Activated CD4-positive, alpha-beta T cell treated with anti-CD3 and anti-CD28 coated beads, Interleukin-2, amount 50 U/mL, for 48 hours (primary cell): ENCODE data around the gene OSBPL10.

Source experiments
- DNase-seq, 2 experiments: peaks; one replicate each; pipeline ENCODE4 v3.0.0-alpha.2; 2020

Gene OSBPL10

GRCh38 chr3:31639828-31640227 is 341.2 kb downstream of the OSBPL10 start:
- DNase-seq = no peak

GRCh38 chr3:31636694-31637442 is 344.2 kb downstream of the OSBPL10 start:
- DNase-seq = no peak

DNA sequence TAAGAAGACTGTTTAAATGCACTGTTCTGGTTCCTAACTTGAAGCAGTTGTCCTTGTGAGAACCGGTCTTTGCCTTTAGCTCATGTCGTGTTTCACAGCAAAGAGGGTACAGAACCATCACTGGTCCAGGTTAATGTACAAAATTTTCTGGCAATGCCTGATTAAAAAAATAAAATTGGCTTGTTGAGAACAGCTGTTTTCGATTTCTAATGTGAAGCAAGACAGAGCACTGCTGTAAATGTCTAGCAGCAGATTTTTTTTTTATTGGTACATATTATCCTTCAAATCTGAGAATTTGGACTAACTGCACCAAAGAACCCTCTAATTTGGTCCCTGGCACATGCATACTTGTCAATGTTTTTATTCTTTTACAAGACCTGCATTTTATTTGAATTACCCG is 345.0 kb downstream of the OSBPL10 start:
- no peak for DNase-seq

GRCh38 chr3:31635545-31635944 is 345.5 kb downstream of the OSBPL10 start:
- DNase-seq = no peak

DNA sequence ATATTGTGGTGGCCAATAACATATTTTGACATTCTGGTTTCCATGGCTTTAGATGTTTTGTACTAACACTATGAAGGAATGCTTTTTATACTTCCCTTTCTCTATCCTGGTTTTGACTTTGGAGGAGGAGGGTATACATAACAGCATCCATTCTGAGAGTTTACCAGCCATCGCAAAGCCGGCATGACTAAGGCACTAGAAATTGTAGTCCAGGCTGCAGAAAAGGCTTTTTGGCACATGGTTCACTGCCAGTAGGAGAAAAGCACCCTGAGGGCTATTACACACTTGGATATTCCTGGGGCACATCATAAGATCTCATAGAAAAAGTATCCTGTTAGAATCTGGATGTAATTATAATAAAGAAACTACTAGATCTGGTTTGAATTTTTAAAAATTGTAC is 346.6 kb downstream of the OSBPL10 start:
- DNase-seq = no peak

DNA sequence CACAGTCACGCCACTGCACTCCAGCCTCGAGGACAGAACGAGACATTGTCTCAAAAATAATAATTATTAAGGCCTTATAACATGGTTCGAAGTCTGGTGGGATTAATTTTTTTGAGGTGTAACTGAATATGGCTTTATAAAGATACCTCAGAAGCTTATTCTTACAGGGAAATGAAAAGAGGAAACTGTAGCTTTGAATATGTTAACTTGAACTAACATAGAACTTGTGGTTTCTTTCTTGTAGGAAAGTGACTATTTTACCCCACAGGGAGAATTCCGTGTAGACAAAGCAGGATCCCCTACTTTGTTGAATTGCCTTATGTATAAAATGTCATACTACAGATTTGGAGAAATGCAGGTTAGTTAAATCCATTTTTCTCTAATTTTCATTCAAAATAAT is 352.0 kb downstream of the OSBPL10 start:
- DNase-seq = no peak

DNA sequence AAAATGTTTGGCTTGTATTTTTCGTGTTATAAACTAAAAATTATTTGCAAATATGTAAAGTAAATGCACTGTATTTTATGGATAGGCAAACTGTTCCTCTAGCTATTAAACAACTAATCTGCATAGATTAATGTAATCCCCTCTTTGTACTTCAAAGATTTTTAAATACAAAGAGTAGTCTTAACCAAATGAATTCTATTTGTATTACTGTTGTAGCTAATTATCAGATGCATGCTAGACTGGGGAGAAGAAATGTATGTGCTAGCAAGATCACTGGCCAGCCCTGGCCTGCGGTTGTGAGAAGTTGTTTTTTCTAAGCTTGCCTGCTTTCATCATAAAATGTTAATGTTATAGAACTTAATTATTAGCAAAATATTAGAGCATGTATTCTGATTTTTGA is 355.7 kb downstream of the OSBPL10 start:
- DNase-seq = no peak

GRCh38 chr3:31624083-31624709 is 356.9 kb downstream of the OSBPL10 start:
- DNase-seq = no peak

- DNase-seq = no peak
These were observed 358.3 kb downstream of the OSBPL10 start for GRCh38 chr3:31622636-31623288.

DNA sequence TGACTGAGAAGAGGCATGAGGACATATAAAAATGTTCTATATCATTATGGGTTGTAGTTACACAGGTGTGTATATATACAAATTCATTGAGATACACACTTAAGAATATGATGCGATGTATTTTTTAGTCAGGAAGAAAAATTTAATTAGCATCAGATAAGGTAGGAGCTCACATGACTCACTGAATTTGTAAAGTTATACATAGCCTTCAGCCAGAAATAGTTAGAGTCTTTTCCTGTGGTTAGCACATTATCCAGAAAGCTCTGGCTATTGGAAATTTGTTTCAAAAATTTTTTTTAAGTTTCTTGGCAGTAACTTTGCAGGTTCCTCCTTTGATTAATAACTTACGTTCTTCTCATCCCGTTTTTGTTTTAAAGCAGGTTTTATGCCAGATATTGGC is 359.7 kb downstream of the OSBPL10 start:
- no peak for DNase-seq

- DNase-seq = no peak
These were observed 360.4 kb downstream of the OSBPL10 start for GRCh38 chr3:31620656-31621055.

DNA sequence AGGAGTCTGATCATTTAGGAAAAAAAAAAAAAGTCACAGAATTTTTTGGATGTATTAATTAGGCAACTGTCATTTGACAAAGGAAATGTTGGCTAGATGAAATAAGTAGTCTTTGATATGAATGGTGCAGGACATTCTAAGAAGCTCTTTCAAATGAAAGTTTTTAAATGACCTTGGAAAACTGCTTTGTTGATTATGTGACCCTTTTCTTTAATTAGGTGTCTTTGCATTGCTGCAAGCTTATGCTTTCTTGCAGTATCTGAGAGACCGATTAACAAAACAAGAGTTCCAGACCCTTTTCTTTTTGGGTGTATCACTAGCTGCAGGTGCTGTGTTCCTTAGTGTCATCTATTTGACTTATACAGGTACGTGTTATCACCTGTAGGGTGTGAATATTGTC is 364.4 kb downstream of the OSBPL10 start:
- DNase-seq = no peak

DNA sequence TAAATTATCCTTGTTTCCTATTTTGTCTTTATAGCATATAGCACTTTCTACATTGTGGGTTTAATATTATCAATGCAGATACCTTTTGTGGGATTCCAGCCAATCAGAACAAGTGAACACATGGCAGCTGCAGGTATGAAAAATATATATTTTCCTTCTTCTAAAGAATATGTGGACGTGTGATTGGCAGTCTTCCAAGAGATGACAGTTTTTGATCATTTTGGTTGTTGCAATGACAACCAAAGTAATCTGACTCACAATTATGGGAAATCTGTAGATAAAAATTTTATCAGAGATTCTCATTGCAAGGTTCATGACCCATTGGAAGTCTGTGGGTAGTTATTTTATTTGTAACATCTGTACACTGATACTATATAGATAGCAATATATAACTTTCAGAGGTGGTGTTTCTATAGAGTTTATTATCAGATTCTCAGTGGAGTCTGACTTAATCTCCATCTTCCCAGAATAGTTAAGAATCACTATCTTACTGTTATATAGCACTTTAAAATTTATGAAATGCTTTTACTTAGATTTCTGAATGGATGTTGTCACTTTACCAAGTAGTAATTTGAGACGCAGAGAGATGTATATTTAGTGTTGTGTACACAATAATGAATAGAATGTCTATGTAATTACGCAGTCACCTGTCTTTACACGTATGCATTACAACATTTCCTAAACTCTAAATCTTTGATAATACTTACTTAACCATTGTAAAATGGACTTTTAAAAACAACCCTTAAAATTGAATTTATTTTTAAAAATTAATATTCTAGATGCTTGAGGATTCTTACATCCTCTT is 365.8 kb downstream of the OSBPL10 start:
- DNase-seq = no peak

DNA sequence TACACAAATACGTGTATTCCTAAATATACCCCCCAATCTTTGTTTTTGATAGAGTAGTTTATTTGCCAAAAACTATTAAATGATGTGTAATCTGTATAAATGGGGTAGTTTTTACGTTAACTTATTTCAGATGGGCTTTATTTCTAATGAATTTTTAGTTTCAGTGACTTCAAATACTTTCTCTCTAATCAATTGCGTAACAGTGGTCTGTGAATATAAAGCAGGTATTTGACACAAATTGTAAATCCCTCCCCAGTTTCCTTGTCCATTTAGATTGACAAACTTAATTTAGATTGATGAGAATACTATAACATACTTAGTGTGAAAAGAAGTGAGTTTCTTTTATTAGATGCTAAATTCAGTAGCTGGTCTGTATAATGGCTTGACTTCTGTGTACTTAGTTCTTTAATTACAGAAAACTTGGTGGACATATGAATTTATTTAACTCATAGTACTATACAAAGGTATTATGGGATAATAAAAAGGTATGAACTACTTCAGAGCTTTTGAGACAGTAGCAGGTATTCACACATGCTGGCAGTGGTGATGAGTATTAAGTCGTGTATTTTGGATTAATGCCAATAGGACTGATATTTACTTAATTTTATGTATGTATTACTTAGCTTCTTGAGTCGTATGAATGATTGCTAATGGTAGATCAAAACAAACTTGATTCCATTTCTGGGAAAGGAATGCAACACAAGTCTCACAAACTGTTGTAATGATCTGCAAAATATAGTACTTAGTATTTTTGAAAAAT is 366.7 kb downstream of the OSBPL10 start:
- DNase-seq = no peak

DNA sequence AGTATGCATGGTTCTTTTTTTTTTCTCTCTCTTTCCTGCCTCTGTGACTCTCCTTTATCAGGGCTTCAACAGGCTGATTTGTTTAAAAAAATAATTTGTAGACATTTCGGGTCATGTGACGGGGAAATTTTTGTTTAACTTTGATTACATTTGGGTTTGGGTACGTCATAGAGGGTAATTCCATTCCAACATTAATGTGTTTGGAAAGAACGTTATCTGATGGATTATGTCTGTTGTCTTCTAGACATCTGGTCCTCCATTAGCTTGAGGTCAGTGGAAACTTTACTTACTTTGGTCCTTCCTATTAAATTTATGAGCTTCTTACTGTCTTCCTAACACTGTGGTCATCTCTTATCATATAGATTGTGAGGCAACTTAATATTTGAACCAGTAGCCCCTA is 367.4 kb downstream of the OSBPL10 start:
- no peak for DNase-seq

- no peak for DNase-seq
These were observed 367.9 kb downstream of the OSBPL10 start for GRCh38 chr3:31613177-31613576.
